NCI-H460 (cell line): ENCODE data around the gene ESPN. TPM values are rescaled to one million over a fixed set of nuclear protein-coding genes. Genes with fewer than 3 reads are reported as not detected.
"Not testable (repeated sequence)": the region's sequence is repeated elsewhere in the genome, so short reads cannot be mapped to it uniquely, and the experiment has no call there.

Experiments
- DNase-seq: peaks from one replicate; pipeline ENCODE4 v3.0.0-alpha.2; 2016; ENCODE audit warnings: low read depth; ENCODE audit errors: extremely low read depth
- total RNA-seq: library from RNA; depleted of rRNA; stranded (reverse); fragments of >200 nt; shearing (Covaris generic); gene quantifications from 2 replicates; pipeline ENCODE4 v1.2.3, GENCODE V29; 2014

ESPN gene
- total RNA-seq, 1 experiment from 2014 or later = 0.17 TPM

GRCh38 chr1:6447016-6447817 lies 22.6 kb downstream of the ESPN start:
- no peak for DNase-seq

GRCh38 chr1:6447818-6448748 lies 23.5 kb downstream of the ESPN start:
- DNase-seq = no peak

GRCh38 chr1:6448749-6449631 lies 24.4 kb downstream of the ESPN start:
- DNase-seq = no peak

GRCh38 chr1:6450005-6450450 lies 25.5 kb downstream of the ESPN start:
- no peak for DNase-seq

GRCh38 chr1:6450486-6450885 lies 25.9 kb downstream of the ESPN start:
- DNase-seq = not testable (repeated sequence)

GRCh38 chr1:6450943-6451373 lies 26.4 kb downstream of the ESPN start:
- DNase-seq = no peak

- DNase-seq = not testable (repeated sequence)
These were observed 29.6 kb downstream of the ESPN start for GRCh38 chr1:6453895-6454855.

- DNase-seq = no peak
These were observed 30.5 kb downstream of the ESPN start for GRCh38 chr1:6454856-6455751.

GRCh38 chr1:6455752-6456520 lies 31.4 kb downstream of the ESPN start:
- DNase-seq = not testable (repeated sequence)

GRCh38 chr1:6456800-6457466 lies 32.4 kb downstream of the ESPN start:
- DNase-seq = no peak

GRCh38 chr1:6459850-6460265 lies 35.3 kb downstream of the ESPN start:
- DNase-seq = no peak

- no peak for DNase-seq
These were observed 35.9 kb downstream of the ESPN start for GRCh38 chr1:6460301-6461050.

- DNase-seq = no peak
These were observed 36.5 kb downstream of the ESPN start for GRCh38 chr1:6461051-6461530.

GRCh38 chr1:6461538-6462411 lies 37.2 kb downstream of the ESPN start:
- DNase-seq = no peak
